ENCODE data around the gene CCDC196. TPM values are rescaled to one million over a fixed set of nuclear protein-coding genes. Genes with fewer than 3 reads are reported as not detected.

CCDC196 gene
- total RNA-seq: not detected
- polyA plus RNA-seq: not detected
- total RNA-seq: 0 reads per million in 6 experiments

GRCh38 chr14:66485910-66486421, at the start of gene CCDC196:
TSS of gene CCDC196 (plus strand) at chr14:66486371. CDS start at chr14:66486503, 132 bp downstream.
- no peak for ATAC-seq
- Mint-ChIP-seq H3K4me1 (peaks cover 0 to 5% (median 0%) of the 10 kb centered on the region in 4 donors), H3K36me3 (peaks cover 0 to 4% (median 2%) of the 10 kb centered on the region in 3 donors), H3K4me3 (peak within 1 kb of the TSS in 1 of 10 donors; percentile 23), H3K9me3 (no peaks in the 10 kb centered on the region), H3K27ac (peak within 1 kb of the TSS in 1 of 10 donors; percentile 57), H3K27me3 (no peaks in the 10 kb centered on the region)
- POLR2A ChIA-PET: no interaction called here
- no peak for DNase-seq

- peaks cover 7 to 42% (median 23%) of the 10 kb centered on the region in 9 donors for H3K9me3 Mint-ChIP-seq
- no peaks in the 10 kb centered on the region for H3K27me3 Mint-ChIP-seq
- no peak overlapping the region for H3K27ac Mint-ChIP-seq
- POLR2A ChIA-PET: no interaction called here
- no peak for DNase-seq
- H3K4me3 Mint-ChIP-seq: no peak overlapping the region
- no peak for ATAC-seq
- H3K4me1 Mint-ChIP-seq: no peaks in the 10 kb centered on the region
- peaks cover 3 to 29% (median 26%) of the 10 kb centered on the region in 3 donors for H3K36me3 Mint-ChIP-seq
These were observed 45.4 kb upstream of the CCDC196 start for GRCh38 chr14:66440801-66441200.

- POLR2A ChIA-PET: no interaction called here
- Mint-ChIP-seq H3K27ac (no peak overlapping the region), H3K9me3 (peaks cover 5 to 34% (median 21%) of the 10 kb centered on the region in 9 donors), H3K36me3 (peaks cover 5 to 28% (median 26%) of the 10 kb centered on the region in 3 donors), H3K4me3 (no peak overlapping the region), H3K27me3 (no peaks in the 10 kb centered on the region), H3K4me1 (no peaks in the 10 kb centered on the region)
- DNase-seq (no peak), ATAC-seq (no peak)
These were observed 43.1 kb upstream of the CCDC196 start for GRCh38 chr14:66442953-66443571.

- Mint-ChIP-seq H3K9me3 (peaks cover 4 to 27% (median 19%) of the 10 kb centered on the region in 9 donors), H3K27ac (no peak overlapping the region), H3K36me3 (peaks cover 5 to 25% (median 24%) of the 10 kb centered on the region in 3 donors), H3K4me1 (no peaks in the 10 kb centered on the region), H3K27me3 (no peaks in the 10 kb centered on the region), H3K4me3 (no peak overlapping the region)
- POLR2A ChIA-PET: no interaction called here
- ATAC-seq (no peak), DNase-seq (no peak)
These were observed 42.4 kb upstream of the CCDC196 start for GRCh38 chr14:66443785-66444184.

GRCh38 chr14:66444271-66444927, 41.8 kb upstream of the CCDC196 start:
- Mint-ChIP-seq H3K27me3 (no peaks in the 10 kb centered on the region), H3K27ac (no peak overlapping the region), H3K4me1 (no peaks in the 10 kb centered on the region), H3K36me3 (peaks cover 5 to 24% (median 24%) of the 10 kb centered on the region in 3 donors), H3K9me3 (peaks cover 4 to 22% (median 15%) of the 10 kb centered on the region in 9 donors), H3K4me3 (no peak overlapping the region)
- ATAC-seq (no peak), DNase-seq (no peak)
- POLR2A ChIA-PET: no interaction called here

GRCh38 chr14:66445936-66446335, 40.2 kb upstream of the CCDC196 start:
- Mint-ChIP-seq H3K27me3 (no peaks in the 10 kb centered on the region), H3K27ac (no peak overlapping the region), H3K4me3 (no peak overlapping the region), H3K4me1 (peaks cover 0 to 2% (median 0%) of the 10 kb centered on the region in 4 donors), H3K9me3 (peaks cover 0 to 6% (median under 1%) of the 10 kb centered on the region in 9 donors), H3K36me3 (peaks cover 8 to 13% (median 10%) of the 10 kb centered on the region in 3 donors)
- DNase-seq (no peak), ATAC-seq (no peak)
- POLR2A ChIA-PET: no interaction called here

- no peak overlapping the region for H3K4me3 Mint-ChIP-seq
- H3K4me1 Mint-ChIP-seq: peaks cover 0 to 2% (median 0%) of the 10 kb centered on the region in 4 donors
- ATAC-seq: no peak
- H3K27me3 Mint-ChIP-seq: peaks cover 0 to 8% (median 0%) of the 10 kb centered on the region in 5 donors
- no peak for DNase-seq
- no peak overlapping the region for H3K27ac Mint-ChIP-seq
- peaks cover 7 to 31% (median 27%) of the 10 kb centered on the region in 3 donors for H3K36me3 Mint-ChIP-seq
- peaks cover 0 to 25% (median 0%) of the 10 kb centered on the region in 9 donors for H3K9me3 Mint-ChIP-seq
- POLR2A ChIA-PET: no interaction called here
These were observed 32.7 kb upstream of the CCDC196 start for GRCh38 chr14:66453469-66453868.

GRCh38 chr14:66459603-66460002, 26.6 kb upstream of the CCDC196 start:
- DNase-seq: no peak
- Mint-ChIP-seq H3K27me3 (peaks cover 0 to 4% (median 0%) of the 10 kb centered on the region in 5 donors), H3K4me3 (no peak overlapping the region), H3K36me3 (peaks cover 4 to 30% (median 22%) of the 10 kb centered on the region in 3 donors), H3K4me1 (no peaks in the 10 kb centered on the region), H3K27ac (no peak overlapping the region), H3K9me3 (peaks cover 0 to 22% (median 0%) of the 10 kb centered on the region in 9 donors)
- POLR2A ChIA-PET: no interaction called here
- no peak for ATAC-seq

- peaks cover 0 to 17% (median 0%) of the 10 kb centered on the region in 3 donors for H3K36me3 Mint-ChIP-seq
- H3K4me3 Mint-ChIP-seq: no peak overlapping the region
- H3K9me3 Mint-ChIP-seq: peaks cover 0 to 3% (median 0%) of the 10 kb centered on the region in 9 donors
- no peak overlapping the region for H3K27ac Mint-ChIP-seq
- no peak for DNase-seq
- POLR2A ChIA-PET: no interaction called here
- ATAC-seq: no peak
- H3K27me3 Mint-ChIP-seq: no peaks in the 10 kb centered on the region
- H3K4me1 Mint-ChIP-seq: no peaks in the 10 kb centered on the region
These were observed 21.9 kb upstream of the CCDC196 start for GRCh38 chr14:66464261-66464660.

GRCh38 chr14:66468778-66469367, 17.3 kb upstream of the CCDC196 start:
- H3K27ac Mint-ChIP-seq: no peak overlapping the region
- peaks cover 0 to 30% (median 12%) of the 10 kb centered on the region in 9 donors for H3K9me3 Mint-ChIP-seq

GRCh38 chr14:66471584-66471983, 14.6 kb upstream of the CCDC196 start:
- no peak overlapping the region for H3K27ac Mint-ChIP-seq
- no peak for DNase-seq
- H3K27me3 Mint-ChIP-seq: no peaks in the 10 kb centered on the region
- POLR2A ChIA-PET: no interaction called here
- no peaks in the 10 kb centered on the region for H3K4me1 Mint-ChIP-seq
- ATAC-seq: no peak
- peaks cover 0 to 30% (median 12%) of the 10 kb centered on the region in 9 donors for H3K9me3 Mint-ChIP-seq
- peaks cover 0 to 44% (median 25%) of the 10 kb centered on the region in 3 donors for H3K36me3 Mint-ChIP-seq
- H3K4me3 Mint-ChIP-seq: no peak overlapping the region

More at GRCh38 chr14:66468778-66469367, 17.3 kb upstream of the CCDC196 start:
- peaks cover 0 to 43% (median 25%) of the 10 kb centered on the region in 3 donors for H3K36me3 Mint-ChIP-seq
- H3K4me3 Mint-ChIP-seq: no peak overlapping the region
- DNase-seq (no peak), ATAC-seq (no peak)
- no peaks in the 10 kb centered on the region for H3K4me1 Mint-ChIP-seq
- H3K27me3 Mint-ChIP-seq: no peaks in the 10 kb centered on the region
- POLR2A ChIA-PET: no interaction called here

GRCh38 chr14:66472251-66472650, 13.9 kb upstream of the CCDC196 start:
- POLR2A ChIA-PET: no interaction called here

GRCh38 chr14:66473223-66473622, 12.9 kb upstream of the CCDC196 start:
- no peak overlapping the region for H3K4me3 Mint-ChIP-seq
- H3K27ac Mint-ChIP-seq: no peak overlapping the region
- no peaks in the 10 kb centered on the region for H3K4me1 Mint-ChIP-seq
- POLR2A ChIA-PET: no interaction called here
- H3K27me3 Mint-ChIP-seq: no peaks in the 10 kb centered on the region
- ATAC-seq (no peak), DNase-seq (no peak)
- H3K36me3 Mint-ChIP-seq: peaks cover 0 to 38% (median 25%) of the 10 kb centered on the region in 3 donors
- H3K9me3 Mint-ChIP-seq: peaks cover 0 to 30% (median 12%) of the 10 kb centered on the region in 9 donors

More at GRCh38 chr14:66472251-66472650, 13.9 kb upstream of the CCDC196 start:
- ATAC-seq (no peak), DNase-seq (no peak)
- Mint-ChIP-seq H3K4me3 (no peak overlapping the region), H3K4me1 (no peaks in the 10 kb centered on the region), H3K27ac (no peak overlapping the region), H3K36me3 (peaks cover 0 to 41% (median 25%) of the 10 kb centered on the region in 3 donors), H3K27me3 (no peaks in the 10 kb centered on the region), H3K9me3 (peaks cover 0 to 30% (median 12%) of the 10 kb centered on the region in 9 donors)

All from naive thymus-derived CD8-positive, alpha-beta T cell (primary cell).